HG02981 (cell line): ENCODE data around the gene HPSE2.
A peak's percentile ranks its signal among the peaks of the same experiment; 100 is the strongest.

Source experiments
- ATAC-seq: cut with Tn5 transposase; IDR thresholded peaks from one replicate; pipeline ENCODE4 v1.9.1; 2021; ENCODE audit warnings: mild to moderate bottlenecking, moderate library complexity; ENCODE audit not compliant: unreplicated experiment

The HPSE2 gene

DNA sequence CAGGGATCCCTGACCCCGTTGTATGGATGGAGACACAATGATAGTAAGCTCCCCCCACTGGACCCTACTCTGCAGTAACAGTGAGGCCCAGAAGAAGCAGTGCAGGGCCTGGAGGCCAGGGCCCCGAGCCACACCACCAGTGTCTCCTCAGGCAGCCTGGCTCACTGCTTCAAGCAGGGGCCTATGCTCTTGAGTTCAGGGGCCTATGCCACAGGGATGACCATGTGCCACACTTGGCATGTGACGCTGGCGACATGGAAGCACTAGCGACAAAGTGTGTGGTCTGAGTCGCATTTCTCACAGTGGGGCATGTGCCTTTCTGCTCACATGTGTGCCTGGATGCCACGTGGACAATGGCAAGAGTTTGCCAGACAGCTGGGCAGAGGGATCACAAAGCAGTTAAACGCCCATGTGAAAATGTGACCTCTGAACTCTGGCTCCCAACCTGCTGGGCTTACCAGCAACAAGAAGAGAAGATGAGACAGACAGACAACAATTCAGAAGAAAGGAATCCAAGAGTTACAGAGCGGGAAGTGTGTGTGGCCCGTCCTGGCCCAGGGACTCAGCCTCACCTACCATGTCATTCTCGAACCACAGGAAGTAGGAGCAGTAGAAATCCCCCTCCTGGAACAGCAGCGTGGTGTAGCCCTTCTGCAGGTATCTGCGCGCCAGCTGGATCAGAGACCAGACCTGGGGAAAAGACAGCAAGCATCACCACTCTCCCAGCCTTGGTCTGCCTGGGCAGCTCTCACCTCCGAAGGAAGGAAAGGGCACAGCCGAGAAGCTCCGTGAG, 816.0 kb downstream of the HPSE2 start:
- no peak for ATAC-seq

GRCh38 chr10:98418665-98419468, 816.8 kb downstream of the HPSE2 start:
- no peak for ATAC-seq

- ATAC-seq = no peak
Measured at GRCh38 chr10:98417973-98418664, 817.5 kb downstream of the HPSE2 start.

DNA sequence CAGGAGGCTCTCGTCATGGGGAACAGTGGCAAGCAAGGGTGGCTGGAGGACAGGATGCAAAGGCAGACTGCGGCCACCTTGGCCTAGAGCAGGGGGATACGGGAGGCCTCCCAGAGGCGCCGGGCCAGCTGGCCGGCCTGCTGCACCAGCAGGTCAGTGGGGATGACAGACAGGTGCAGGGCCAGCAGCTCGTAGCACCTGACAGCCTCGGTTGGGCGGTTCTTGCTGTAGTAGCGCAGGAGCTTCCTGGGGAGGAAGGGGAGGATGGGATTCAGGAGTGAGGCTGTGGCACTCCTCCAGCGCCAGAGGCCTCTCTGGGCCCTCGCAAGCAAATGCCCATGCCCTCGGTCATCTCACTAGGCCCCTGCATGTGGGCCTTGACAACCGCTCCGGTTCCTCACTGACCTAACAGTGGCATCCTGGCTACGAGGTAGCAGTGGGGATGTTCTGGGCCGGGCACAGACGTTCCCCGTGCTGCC, 818.1 kb downstream of the HPSE2 start:
- no peak for ATAC-seq

DNA sequence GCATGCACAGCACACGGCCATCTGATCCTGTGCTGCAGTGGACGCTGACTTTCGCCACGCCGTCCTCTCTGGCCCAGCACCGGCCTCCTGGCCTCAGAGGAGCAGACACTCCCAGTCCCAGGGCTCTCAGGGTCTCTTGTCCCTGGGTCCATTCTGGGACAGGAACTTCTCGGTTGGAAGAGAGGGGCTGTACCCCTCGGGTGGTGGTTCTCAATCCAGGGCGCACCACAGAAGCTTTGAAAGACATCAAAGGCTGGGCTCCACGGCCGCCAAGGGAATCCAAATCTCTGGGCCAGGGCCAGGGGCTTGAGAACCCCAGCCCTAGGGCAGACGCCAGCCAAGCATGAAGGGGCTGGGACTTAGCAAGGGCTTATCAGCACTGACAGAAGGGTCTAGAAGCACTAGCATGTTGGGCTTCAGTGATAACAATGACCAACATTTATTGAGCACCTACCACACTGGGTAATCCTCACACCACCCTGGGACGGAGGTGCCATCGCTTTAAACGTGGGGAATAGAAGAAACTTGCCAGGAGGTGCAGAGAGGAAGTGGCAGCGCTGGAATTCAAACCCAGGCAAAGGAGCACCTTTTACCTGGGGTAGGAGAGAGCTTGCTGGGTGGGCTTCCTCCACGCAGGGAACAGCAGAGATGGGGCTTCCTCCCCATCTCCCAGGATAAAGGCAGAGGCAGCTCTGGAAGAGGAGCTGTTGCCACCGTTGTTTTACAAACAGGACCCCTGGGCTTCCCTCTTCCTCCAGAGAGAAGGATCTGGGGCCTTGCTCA, 818.9 kb downstream of the HPSE2 start:
- ATAC-seq = no peak

GRCh38 chr10:98415731-98416119, 819.9 kb downstream of the HPSE2 start:
- ATAC-seq = no peak

GRCh38 chr10:98414932-98415730, 820.5 kb downstream of the HPSE2 start, which contains the start of gene PYROXD2:
PYROXD2 (minus strand) TSS chr10:98415182; CDS start chr10:98415135, 47 bp downstream.
- peak; percentile 76 for ATAC-seq

GRCh38 chr10:98414578-98414931, 821.1 kb downstream of the HPSE2 start:
- ATAC-seq = no peak

DNA sequence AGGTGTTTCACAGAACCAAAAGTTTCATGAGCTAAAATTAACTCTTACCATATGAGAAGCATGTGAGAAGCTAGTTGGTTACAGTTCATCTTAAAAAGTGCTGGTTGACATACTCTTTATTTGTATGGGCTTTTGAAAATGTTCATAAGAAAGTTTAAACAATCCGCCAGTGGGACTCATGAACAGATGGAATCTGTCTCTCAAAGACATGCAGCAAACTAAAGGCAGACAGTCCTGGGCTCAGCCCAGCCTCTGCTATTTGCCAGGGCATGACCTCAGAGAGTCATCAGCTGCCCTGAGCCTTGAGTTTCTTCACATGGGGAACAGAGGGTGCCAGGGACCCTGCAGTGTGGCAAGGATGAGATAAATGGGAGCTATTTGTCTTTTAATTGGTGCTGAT, 823.9 kb downstream of the HPSE2 start:
- no peak for ATAC-seq

GRCh38 chr10:98411166-98411565, 824.5 kb downstream of the HPSE2 start:
- no peak for ATAC-seq

DNA sequence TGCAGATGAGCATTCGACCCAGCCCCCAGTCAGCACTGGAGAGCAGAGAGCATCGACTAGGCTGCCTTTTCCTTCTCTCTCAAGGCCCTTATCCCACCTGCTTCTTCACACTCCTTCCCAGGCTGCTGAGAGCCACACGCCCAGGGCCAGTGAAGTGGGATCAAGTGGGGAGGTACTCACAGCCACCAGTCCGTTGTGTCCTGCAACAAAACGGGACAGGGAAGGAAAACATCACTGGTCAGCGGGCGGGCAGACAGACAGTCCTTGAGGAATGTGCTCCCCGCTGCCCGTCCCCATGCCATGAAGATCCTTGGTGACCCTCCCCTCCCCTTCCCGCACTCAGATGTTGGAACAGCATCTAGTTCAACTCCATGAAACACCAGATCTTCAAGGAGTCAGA, 824.9 kb downstream of the HPSE2 start:
- no peak for ATAC-seq

GRCh38 chr10:98410135-98410743, 825.4 kb downstream of the HPSE2 start:
- ATAC-seq = no peak

DNA sequence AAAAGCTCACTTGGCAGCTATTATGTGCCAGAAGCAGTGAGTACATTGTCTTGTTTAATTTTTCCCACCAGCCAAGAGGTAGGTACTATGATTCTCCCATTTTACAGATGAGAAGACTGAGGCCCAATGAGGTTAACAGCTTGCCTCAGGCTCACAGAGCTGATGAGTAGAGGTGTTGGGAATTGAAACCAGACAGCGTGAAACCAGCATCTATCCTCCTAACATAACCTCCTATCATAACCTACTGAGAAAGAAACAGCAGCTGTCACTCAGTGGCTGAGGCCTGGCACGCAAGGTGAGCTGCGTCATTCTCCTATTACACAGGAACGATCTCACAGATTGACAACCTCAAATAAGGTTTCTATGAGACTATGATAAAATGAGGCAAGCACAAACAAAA, 826.9 kb downstream of the HPSE2 start:
- no peak for ATAC-seq

- no peak for ATAC-seq
Measured at GRCh38 chr10:98407744-98408241, 827.9 kb downstream of the HPSE2 start.
